Measurements from ENCODE around the gene LSAMP. TPM values are rescaled to one million over a fixed set of nuclear protein-coding genes. Genes with fewer than 3 reads are reported as not detected.
A peak's percentile ranks its signal among the peaks of the same experiment; 100 is the strongest.

The LSAMP gene
- total RNA-seq, 1 donor from 2014 or later = 16.4 TPM

GRCh38 chr3:115937054-115937453, 508.2 kb downstream of the LSAMP start:
- H3K27me3 Mint-ChIP-seq (ENCODE audit: low read depth, unreplicated experiment) = no peaks in the 10 kb centered on the region
- H3K27ac Mint-ChIP-seq (ENCODE audit: unreplicated experiment) = no peak overlapping the region
- Histone ChIP-seq H3K27ac (ENCODE audit: low read depth, low read length) (no peak overlapping the region), H3K79me2 (ENCODE audit: insufficient read depth, low read length) (no peaks in the 10 kb centered on the region), H3K9ac (ENCODE audit: low read length) (no peak overlapping the region), H2AFZ (ENCODE audit: low read depth, low read length) (no peak overlapping the region), H3K27me3 (ENCODE audit: insufficient read depth, low read length) (no peaks in the 10 kb centered on the region), H3K4me3 (ENCODE audit: insufficient read depth, low read depth, low read length) (no peak overlapping the region), H3K4me1 (ENCODE audit: insufficient read depth, low read length) (no peaks in the 10 kb centered on the region), H4K20me1 (ENCODE audit: insufficient read depth, low read length) (no peaks in the 10 kb centered on the region), H3K4me2 (ENCODE audit: low read length) (no peak overlapping the region), H3K36me3 (ENCODE audit: insufficient read depth, low read length) (no peaks in the 10 kb centered on the region), H3K9me3 (ENCODE audit: insufficient read depth, low read depth, low read length) (no peaks in the 10 kb centered on the region)
- H3K36me3 Mint-ChIP-seq (ENCODE audit: low read depth, unreplicated experiment) = no peaks in the 10 kb centered on the region
- DNase-seq (ENCODE audit: low read depth) (no peak), FAIRE-seq (no peak)
- no peak overlapping the region for H3K4me3 Mint-ChIP-seq (ENCODE audit: unreplicated experiment)
- no peaks in the 10 kb centered on the region for H3K9me3 Mint-ChIP-seq (ENCODE audit: unreplicated experiment)
- H3K4me1 Mint-ChIP-seq (ENCODE audit: low read depth, unreplicated experiment) = no peaks in the 10 kb centered on the region
- TF ChIP-seq EZH2 (IDR thresholded peaks at IDR 0.05; ENCODE audit: insufficient read depth, low read length) = no peak
- TF ChIP-seq, protein P1, sequence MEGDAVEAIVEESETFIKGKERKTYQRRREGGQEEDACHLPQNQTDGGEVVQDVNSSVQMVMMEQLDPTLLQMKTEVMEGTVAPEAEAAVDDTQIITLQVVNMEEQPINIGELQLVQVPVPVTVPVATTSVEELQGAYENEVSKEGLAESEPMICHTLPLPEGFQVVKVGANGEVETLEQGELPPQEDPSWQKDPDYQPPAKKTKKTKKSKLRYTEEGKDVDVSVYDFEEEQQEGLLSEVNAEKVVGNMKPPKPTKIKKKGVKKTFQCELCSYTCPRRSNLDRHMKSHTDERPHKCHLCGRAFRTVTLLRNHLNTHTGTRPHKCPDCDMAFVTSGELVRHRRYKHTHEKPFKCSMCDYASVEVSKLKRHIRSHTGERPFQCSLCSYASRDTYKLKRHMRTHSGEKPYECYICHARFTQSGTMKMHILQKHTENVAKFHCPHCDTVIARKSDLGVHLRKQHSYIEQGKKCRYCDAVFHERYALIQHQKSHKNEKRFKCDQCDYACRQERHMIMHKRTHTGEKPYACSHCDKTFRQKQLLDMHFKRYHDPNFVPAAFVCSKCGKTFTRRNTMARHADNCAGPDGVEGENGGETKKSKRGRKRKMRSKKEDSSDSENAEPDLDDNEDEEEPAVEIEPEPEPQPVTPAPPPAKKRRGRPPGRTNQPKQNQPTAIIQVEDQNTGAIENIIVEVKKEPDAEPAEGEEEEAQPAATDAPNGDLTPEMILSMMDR (IDR thresholded peaks at IDR 0.05; ENCODE audit: insufficient read depth, low read depth, low read length) = peak; percentile 42

DNA sequence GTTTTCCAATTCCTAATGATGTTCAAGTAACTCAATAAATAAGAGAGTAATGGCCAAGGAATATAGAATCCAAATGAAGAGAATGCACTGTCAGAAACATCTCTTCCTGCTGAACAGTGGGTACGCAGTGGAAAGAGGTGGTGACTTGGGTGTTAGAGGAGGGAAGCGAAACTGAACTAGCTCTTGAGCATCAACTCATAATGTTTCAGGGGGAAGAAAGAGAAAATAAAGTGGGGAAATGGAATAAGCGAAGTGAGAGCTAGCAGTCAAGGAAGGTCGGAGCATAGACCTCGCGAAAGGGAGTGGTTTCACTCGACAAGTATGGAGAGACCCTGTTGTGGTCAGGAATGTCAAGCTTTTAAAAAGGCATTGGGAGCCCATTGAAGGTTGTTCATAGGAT, 512.5 kb downstream of the LSAMP start:
- Histone ChIP-seq H3K27me3 (ENCODE audit: insufficient read depth, low read length) (no peaks in the 10 kb centered on the region), H3K9me3 (ENCODE audit: insufficient read depth, low read depth, low read length) (no peaks in the 10 kb centered on the region), H3K4me3 (ENCODE audit: insufficient read depth, low read depth, low read length) (no peak overlapping the region), H3K4me2 (ENCODE audit: low read length) (no peak overlapping the region), H3K9ac (ENCODE audit: low read length) (no peak overlapping the region), H2AFZ (ENCODE audit: low read depth, low read length) (no peak overlapping the region), H3K79me2 (ENCODE audit: insufficient read depth, low read length) (no peaks in the 10 kb centered on the region), H3K36me3 (ENCODE audit: insufficient read depth, low read length) (no peaks in the 10 kb centered on the region), H4K20me1 (ENCODE audit: insufficient read depth, low read length) (no peaks in the 10 kb centered on the region), H3K4me1 (ENCODE audit: insufficient read depth, low read length) (peaks cover 5% of the 10 kb centered on the region), H3K27ac (ENCODE audit: low read depth, low read length) (no peak overlapping the region)
- Mint-ChIP-seq H3K4me3 (ENCODE audit: unreplicated experiment) (no peak overlapping the region), H3K4me1 (ENCODE audit: low read depth, unreplicated experiment) (peaks cover 7% of the 10 kb centered on the region), H3K36me3 (ENCODE audit: low read depth, unreplicated experiment) (no peaks in the 10 kb centered on the region), H3K27ac (ENCODE audit: unreplicated experiment) (no peak overlapping the region), H3K9me3 (ENCODE audit: unreplicated experiment) (no peaks in the 10 kb centered on the region), H3K27me3 (ENCODE audit: low read depth, unreplicated experiment) (no peaks in the 10 kb centered on the region)
- TF ChIP-seq, protein P1 (IDR thresholded peaks at IDR 0.05; ENCODE audit: insufficient read depth, low read depth, low read length) = no peak
- no peak for TF ChIP-seq EZH2 (IDR thresholded peaks at IDR 0.05; ENCODE audit: insufficient read depth, low read length)
- DNase-seq (ENCODE audit: low read depth) (no peak), FAIRE-seq (no peak)

GRCh38 chr3:115931581-115931980, 513.7 kb downstream of the LSAMP start:
- Histone ChIP-seq H3K79me2 (ENCODE audit: insufficient read depth, low read length) (no peaks in the 10 kb centered on the region), H3K9ac (ENCODE audit: low read length) (no peak overlapping the region), H3K9me3 (ENCODE audit: insufficient read depth, low read depth, low read length) (no peaks in the 10 kb centered on the region), H3K36me3 (ENCODE audit: insufficient read depth, low read length) (no peaks in the 10 kb centered on the region), H3K27ac (ENCODE audit: low read depth, low read length) (no peak overlapping the region), H3K4me1 (ENCODE audit: insufficient read depth, low read length) (peaks cover 5% of the 10 kb centered on the region), H3K27me3 (ENCODE audit: insufficient read depth, low read length) (no peaks in the 10 kb centered on the region), H3K4me2 (ENCODE audit: low read length) (no peak overlapping the region), H2AFZ (ENCODE audit: low read depth, low read length) (no peak overlapping the region), H3K4me3 (ENCODE audit: insufficient read depth, low read depth, low read length) (no peak overlapping the region), H4K20me1 (ENCODE audit: insufficient read depth, low read length) (no peaks in the 10 kb centered on the region)
- TF ChIP-seq EZH2 (IDR thresholded peaks at IDR 0.05; ENCODE audit: insufficient read depth, low read length) = no peak
- TF ChIP-seq, protein P1 (IDR thresholded peaks at IDR 0.05; ENCODE audit: insufficient read depth, low read depth, low read length) = no peak
- H3K4me3 Mint-ChIP-seq (ENCODE audit: unreplicated experiment) = no peak overlapping the region
- H3K27ac Mint-ChIP-seq (ENCODE audit: unreplicated experiment) = no peak overlapping the region
- H3K27me3 Mint-ChIP-seq (ENCODE audit: low read depth, unreplicated experiment) = no peaks in the 10 kb centered on the region
- no peaks in the 10 kb centered on the region for H3K36me3 Mint-ChIP-seq (ENCODE audit: low read depth, unreplicated experiment)
- DNase-seq (ENCODE audit: low read depth) = no peak
- H3K4me1 Mint-ChIP-seq (ENCODE audit: low read depth, unreplicated experiment) = peaks cover 18% of the 10 kb centered on the region
- no peaks in the 10 kb centered on the region for H3K9me3 Mint-ChIP-seq (ENCODE audit: unreplicated experiment)
- no peak for FAIRE-seq

Data from astrocyte (in vitro differentiated cells and primary cell).